Neutrophil (primary cell): ENCODE results near the gene MYO7A.

Experiments used
- H3K27ac ChIP-seq: fragments of 200-600 bp; sonication (generic); 2 replicates; pipeline ENCODE4 v1.5.1; 2016; ENCODE audit warnings: mild to moderate bottlenecking, moderate library complexity
- H3K27me3 ChIP-seq: fragments of 200-600 bp; sonication (generic); 2 replicates; pipeline ENCODE4 v1.6.0; 2016; ENCODE audit warnings: mild to moderate bottlenecking
- H3K36me3 ChIP-seq: fragments of 200-600 bp; sonication (generic); 2 replicates; pipeline ENCODE4 v1.5.1; 2017
- H3K4me1 ChIP-seq, 2 experiments: fragments of 200-600 bp in 1 of 2; sonication (generic) in 1 of 2; 1 replicate in 1 of 2; 2 replicates in 1 of 2; pipeline versions ENCODE4 v1.5.1 to v1.6.1; 2013 to 2016; ENCODE audit warnings: low read depth in 1 of 2, low read length in 1 of 2, mild to moderate bottlenecking in 1 of 2, moderate library complexity in 1 of 2; ENCODE audit not compliant: control insufficient read depth in 1 of 2, insufficient read depth in 1 of 2
- H3K4me3 ChIP-seq, 2 experiments: fragments of 200-600 bp in 1 of 2; sonication (generic) in 1 of 2; 1 replicate in 1 of 2; 2 replicates in 1 of 2; pipeline ENCODE4 v1.5.1; 2013 to 2016; ENCODE audit warnings: low read depth in 1 of 2, low read length in 1 of 2, mild to moderate bottlenecking in 1 of 2, moderate library complexity in 1 of 2
- H3K9me3 ChIP-seq: fragments of 200-600 bp; sonication (generic); 2 replicates; pipeline ENCODE4 v1.5.1; 2016
- TF ChIP-seq, protein P1 (sequence below): fragments of 200-600 bp; sonication (generic); IDR thresholded peaks from 2 replicates; pipeline ENCODE4 v1.5.1; 2016; ENCODE audit warnings: antibody characterized with exemption

MYO7A gene

GRCh38 chr11:77143405-77144020 is 15.5 kb downstream of the MYO7A start:
- H3K4me1 ChIP-seq: peaks cover 0 to 6% of the 10 kb centered on the region in 2 experiments
- H3K9me3 ChIP-seq: no peaks in the 10 kb centered on the region
- H3K27ac ChIP-seq: no peak overlapping the region
- TF ChIP-seq, protein P1, sequence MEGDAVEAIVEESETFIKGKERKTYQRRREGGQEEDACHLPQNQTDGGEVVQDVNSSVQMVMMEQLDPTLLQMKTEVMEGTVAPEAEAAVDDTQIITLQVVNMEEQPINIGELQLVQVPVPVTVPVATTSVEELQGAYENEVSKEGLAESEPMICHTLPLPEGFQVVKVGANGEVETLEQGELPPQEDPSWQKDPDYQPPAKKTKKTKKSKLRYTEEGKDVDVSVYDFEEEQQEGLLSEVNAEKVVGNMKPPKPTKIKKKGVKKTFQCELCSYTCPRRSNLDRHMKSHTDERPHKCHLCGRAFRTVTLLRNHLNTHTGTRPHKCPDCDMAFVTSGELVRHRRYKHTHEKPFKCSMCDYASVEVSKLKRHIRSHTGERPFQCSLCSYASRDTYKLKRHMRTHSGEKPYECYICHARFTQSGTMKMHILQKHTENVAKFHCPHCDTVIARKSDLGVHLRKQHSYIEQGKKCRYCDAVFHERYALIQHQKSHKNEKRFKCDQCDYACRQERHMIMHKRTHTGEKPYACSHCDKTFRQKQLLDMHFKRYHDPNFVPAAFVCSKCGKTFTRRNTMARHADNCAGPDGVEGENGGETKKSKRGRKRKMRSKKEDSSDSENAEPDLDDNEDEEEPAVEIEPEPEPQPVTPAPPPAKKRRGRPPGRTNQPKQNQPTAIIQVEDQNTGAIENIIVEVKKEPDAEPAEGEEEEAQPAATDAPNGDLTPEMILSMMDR: no peak
- H3K4me3 ChIP-seq: no peak overlapping the region
- peaks cover 49% of the 10 kb centered on the region for H3K27me3 ChIP-seq
- no peaks in the 10 kb centered on the region for H3K36me3 ChIP-seq

DNA sequence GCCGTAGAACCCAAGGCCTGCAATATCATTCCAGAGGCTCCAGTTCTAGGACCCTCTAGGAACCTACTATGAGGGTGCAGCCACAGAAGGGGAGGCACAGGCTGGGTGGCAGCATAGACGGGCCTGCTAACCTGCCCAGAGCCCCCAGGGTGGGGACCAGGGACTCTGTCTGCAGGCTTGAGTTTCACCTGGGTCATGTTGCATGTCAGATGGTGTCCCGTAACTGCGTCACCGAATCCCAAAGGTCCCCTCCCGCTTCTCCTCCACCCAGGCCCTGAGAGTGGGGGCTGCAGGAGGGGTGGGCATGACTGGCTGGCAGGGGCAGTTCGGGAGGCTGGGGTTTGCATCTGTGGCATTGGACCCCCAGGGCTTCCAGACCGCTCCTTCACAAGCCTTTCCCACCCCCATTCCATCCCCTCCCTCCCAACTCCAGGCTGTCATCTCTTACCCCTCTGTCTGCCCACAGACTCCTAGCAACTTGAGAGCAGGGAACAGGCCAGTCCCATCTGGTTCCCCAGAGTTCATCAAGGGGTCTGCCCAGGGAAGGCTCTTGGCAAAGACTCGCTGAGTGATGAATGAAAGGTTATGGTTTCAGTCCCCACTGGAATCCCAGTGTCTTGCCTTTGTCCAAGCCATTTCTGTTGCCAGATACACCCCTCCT is 16.3 kb downstream of the MYO7A start:
- peaks cover 0 to 6% of the 10 kb centered on the region in 2 experiments for H3K4me1 ChIP-seq
- TF ChIP-seq, protein P1: no peak
- H3K27me3 ChIP-seq: peaks cover 49% of the 10 kb centered on the region
- H3K36me3 ChIP-seq: no peaks in the 10 kb centered on the region
- no peaks in the 10 kb centered on the region for H3K9me3 ChIP-seq
- H3K4me3 ChIP-seq: no peak overlapping the region
- no peak overlapping the region for H3K27ac ChIP-seq

- Histone ChIP-seq H3K4me3 (no peak overlapping the region), H3K9me3 (no peaks in the 10 kb centered on the region), H3K4me1 (peaks cover 0 to 6% of the 10 kb centered on the region in 2 experiments), H3K27me3 (peaks cover 50% of the 10 kb centered on the region), H3K36me3 (no peaks in the 10 kb centered on the region), H3K27ac (no peak overlapping the region)
- TF ChIP-seq, protein P1: no peak
Observed at GRCh38 chr11:77144857-77145428, 16.9 kb downstream of the MYO7A start.

- Histone ChIP-seq H3K4me1 (peaks cover 0 to 6% of the 10 kb centered on the region in 2 experiments), H3K27ac (no peak overlapping the region), H3K4me3 (no peak overlapping the region), H3K27me3 (peaks cover 59% of the 10 kb centered on the region), H3K9me3 (no peaks in the 10 kb centered on the region), H3K36me3 (no peaks in the 10 kb centered on the region)
- TF ChIP-seq, protein P1: no peak
Observed at GRCh38 chr11:77146261-77147035, 18.4 kb downstream of the MYO7A start.

DNA sequence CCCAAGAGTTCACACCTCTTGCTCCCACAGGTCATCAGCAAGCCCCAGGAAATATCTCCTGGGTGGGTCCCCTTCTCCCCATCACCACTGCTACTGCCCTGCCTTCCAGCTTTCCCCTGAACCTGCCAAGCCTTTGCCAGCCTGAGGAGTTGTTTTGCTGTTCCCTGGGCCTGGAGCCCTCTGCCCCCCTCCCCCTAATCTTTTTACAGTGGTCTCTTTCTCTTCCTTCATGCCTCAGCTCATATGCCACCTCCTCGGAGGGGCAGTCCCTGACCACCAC is 18.9 kb downstream of the MYO7A start:
- TF ChIP-seq, protein P1: no peak
- no peak overlapping the region for H3K4me3 ChIP-seq
- peaks cover 0 to 6% of the 10 kb centered on the region in 2 experiments for H3K4me1 ChIP-seq
- H3K36me3 ChIP-seq: no peaks in the 10 kb centered on the region
- no peaks in the 10 kb centered on the region for H3K9me3 ChIP-seq
- peaks cover 64% of the 10 kb centered on the region for H3K27me3 ChIP-seq
- H3K27ac ChIP-seq: no peak overlapping the region
